GM12878 (cell line): ENCODE results near the gene RAI14. TPM values are rescaled to one million over a fixed set of nuclear protein-coding genes. Genes with fewer than 3 reads are reported as not detected.

Experiments
- ATAC-seq: fragments of 200-7000 bp; cut with Tn5 transposase; 3 replicates; pipeline ENCODE4 v1.9.1; 2020; ENCODE audit warnings: mild to moderate bottlenecking, moderate library complexity
- BruUV-seq: library from RNA; stranded (reverse); fragments of 400-500 nt; replicated peaks from 2 replicates; lab custom pipeline; 2021; lab: Mats Ljungman, UMichigan
- CTCF ChIA-PET: fragments of 300-600 bp; sonication (Branson Sonifier 250); formaldehyde crosslinking; extraction: SDS; loops from one replicate; lab custom pipeline; 2021; ENCODE audit warnings: inconsistent platforms; lab: Yijun Ruan, JAX
- POLR2A ChIA-PET: fragments of 350-600 bp; formaldehyde crosslinking; extraction: SDS; loops from one replicate; lab custom pipeline; 2021; ENCODE audit warnings: inconsistent platforms; lab: Charles Lee
- RAD21 ChIA-PET: fragments of 300-600 bp; sonication (Branson Sonifier 250); formaldehyde crosslinking; loops from one replicate; lab custom pipeline; 2023; ENCODE audit warnings: antibody characterized with exemption; ENCODE audit not compliant: unreplicated experiment; lab: Charles Lee
- SMC1A ChIA-PET: fragments of 300-600 bp; sonication (Branson Sonifier 250); formaldehyde crosslinking; loops from one replicate; lab custom pipeline; 2023; ENCODE audit not compliant: unreplicated experiment, uncharacterized antibody; lab: Charles Lee
- DNase-seq: peaks from one replicate; pipeline ENCODE4 v3.0.0-alpha.2; 2011; ENCODE audit warnings: low read depth, low spot score
- FAIRE-seq: peaks from 3 replicates; lab custom pipeline; 2011; peaks lifted over from hg19 to GRCh38; lab: Jason Lieb, UNC
- H2AFZ ChIP-seq: 2 replicates; pipeline ENCODE4 v1.6.0; 2011; ENCODE audit warnings: low read depth, low read length, control low read depth; ENCODE audit not compliant: control insufficient read depth
- H3K27ac ChIP-seq: 2 replicates; pipeline ENCODE4 v1.5.1; 2011; ENCODE audit warnings: control low read depth; ENCODE audit not compliant: control insufficient read depth, insufficient read depth
- H3K27me3 ChIP-seq, 2 experiments: replicated peaks in 1 of 2; 2 replicates each; pipeline versions ENCODE4 v1.6.0 to v1.6.1; 2011; ENCODE audit warnings: low read length in 1 of 2; ENCODE audit not compliant: control insufficient read depth in 2 of 2, insufficient read depth in 2 of 2
- H3K36me3 ChIP-seq, 2 experiments: 2 replicates each; pipeline ENCODE4 v1.5.1; 2011; ENCODE audit warnings: low read length in 1 of 2; ENCODE audit not compliant: control insufficient read depth in 2 of 2, insufficient read depth in 2 of 2
- H3K4me1 ChIP-seq: 2 replicates; pipeline ENCODE4 v1.6.1; 2011; ENCODE audit warnings: mild to moderate bottlenecking, low read length, moderate library complexity, mixed read lengths; ENCODE audit not compliant: control insufficient read depth, insufficient read depth
- H3K4me2 ChIP-seq: 2 replicates; pipeline ENCODE4 v1.6.0; 2011; ENCODE audit warnings: control low read depth; ENCODE audit not compliant: control insufficient read depth, insufficient read depth
- H3K4me3 ChIP-seq: fragments of 200-600 bp; sonication (generic); 2 replicates; pipeline ENCODE4 v1.5.1; 2016
- H3K79me2 ChIP-seq: 2 replicates; pipeline ENCODE4 v1.6.0; 2011; ENCODE audit warnings: low read length; ENCODE audit not compliant: control insufficient read depth, insufficient read depth
- H3K9ac ChIP-seq: 2 replicates; pipeline ENCODE4 v1.8.0; 2011; ENCODE audit warnings: low read length, control low read depth, mixed read lengths; ENCODE audit not compliant: control insufficient read depth, insufficient read depth
- H3K9me3 ChIP-seq: replicated peaks from 3 replicates; pipeline ENCODE4 v1.5.1; 2011; ENCODE audit warnings: mild to moderate bottlenecking, low read length; ENCODE audit not compliant: control insufficient read depth, insufficient read depth
- H4K20me1 ChIP-seq: 2 replicates; pipeline ENCODE4 v1.6.0; 2011; ENCODE audit not compliant: control insufficient read depth, insufficient read depth
- ASH2L ChIP-seq: fragments of 300-600, 200-600 bp; sonication (generic); IDR thresholded peaks from 2 replicates; pipeline ENCODE4 v1.6.1; 2017; ENCODE audit warnings: low read depth, mild to moderate bottlenecking, borderline replicate concordance
- BACH1 ChIP-seq: fragments of 450-650 bp; IDR thresholded peaks from 2 replicates; pipeline ENCODE4 v1.6.1; 2017; ENCODE audit warnings: mild to moderate bottlenecking, borderline replicate concordance
- CEBPZ ChIP-seq: fragments of 150-350 bp; IDR thresholded peaks from 2 replicates; pipeline ENCODE4 v1.6.1; 2016; ENCODE audit warnings: low read depth, low read length
- DPF2 ChIP-seq: fragments of 450-650 bp; IDR thresholded peaks from 2 replicates; pipeline ENCODE4 v1.6.1; 2017; ENCODE audit warnings: mild to moderate bottlenecking
- ELK1 ChIP-seq: IDR thresholded peaks from 2 replicates; pipeline ENCODE4 v1.6.1; 2012; ENCODE audit warnings: low read depth, low read length, improper control_type of control experiment
- GABPA ChIP-seq: IDR thresholded peaks from 2 replicates; pipeline ENCODE4 v1.6.1; 2014; ENCODE audit warnings: antibody characterized with exemption, low read depth, mild to moderate bottlenecking, inconsistent platforms
- HCFC1 ChIP-seq: fragments of 150-350 bp; IDR thresholded peaks from 2 replicates; pipeline ENCODE4 v1.6.1; 2014; ENCODE audit warnings: low read length
- HDGF ChIP-seq: fragments of 450-650 bp; IDR thresholded peaks from 2 replicates; pipeline ENCODE4 v1.6.1; 2016; ENCODE audit warnings: antibody characterized with exemption
- IKZF1 ChIP-seq: fragments of 450-650 bp; conservative IDR thresholded peaks from 2 replicates; pipeline ENCODE4 v1.6.1; 2017; ENCODE audit warnings: antibody characterized with exemption, mild to moderate bottlenecking
- KAT2A ChIP-seq: conservative IDR thresholded peaks from 2 replicates; pipeline ENCODE4 v1.6.1; 2011; ENCODE audit warnings: low read depth, low read length; ENCODE audit not compliant: control insufficient read depth
- MLLT1 ChIP-seq: fragments of 450-650 bp; IDR thresholded peaks from 2 replicates; pipeline ENCODE4 v1.6.1; 2016; ENCODE audit warnings: mild to moderate bottlenecking
- MYB ChIP-seq: fragments of 150-350 bp; IDR thresholded peaks from 2 replicates; pipeline ENCODE4 v1.6.1; 2014; ENCODE audit warnings: mild to moderate bottlenecking, low read depth, low read length, borderline replicate concordance
- NBN ChIP-seq: fragments of 450-650 bp; IDR thresholded peaks from 2 replicates; pipeline ENCODE4 v1.6.1; 2016
- NKRF ChIP-seq: fragments of 450-650 bp; conservative IDR thresholded peaks from 2 replicates; pipeline ENCODE4 v1.6.1; 2017; ENCODE audit warnings: mild to moderate bottlenecking, moderate library complexity
- TAF1 ChIP-seq: IDR thresholded peaks from 2 replicates; pipeline ENCODE4 v1.6.1; 2011; ENCODE audit warnings: mild to moderate bottlenecking, low read depth, low read length, borderline replicate concordance
- WGBS: methylation state at CpG from one replicate; pipeline ENCODE4 v1.1.6; 2016; ENCODE audit warnings: low lambda C conversion rate; ENCODE audit not compliant: insufficient replicate concordance, insufficient coverage; ENCODE audit errors: missing lambda C conversion rate; 5-methylcytosine and 5-hydroxymethylcytosine counted together
- in situ Hi-C: fragments of 300-500 bp; cut with MboI; formaldehyde crosslinking; loops from 9 replicates; pipeline ENCODE4 v1.14.3; 2018; ENCODE audit warnings: mixed read lengths
- intact Hi-C: fragments of 100-400 bp; cut with micrococcal nuclease; formaldehyde crosslinking; loops from one replicate; pipeline ENCODE4 v1.14.2; 2022; ENCODE audit not compliant: unreplicated experiment
- polyA plus RNA-seq, 11 experiments: library from polyadenylated mRNA; depleted of rRNA in 4 of 11; unstranded in 6 of 11; stranded (reverse) in 5 of 11; fragments of >200 nt; fragmentation: Nextera tagmentation in 4 of 11; fragmentation: Illumina TruSeq in 1 of 11; extraction: Ambion mirVana in 4 of 11; extraction: Trizol in 1 of 11; gene quantifications; 1 replicate in 1 of 11; 2 replicates in 10 of 11; pipeline versions ENCODE4 v1.2.1 to v1.2.3, GENCODE V29; 2011 to 2016; ENCODE audit warnings: inconsistent platforms in 2 of 11, missing spikeins in 2 of 11, low read depth in 1 of 11
- total RNA-seq, 4 experiments: library from RNA; depleted of rRNA in 3 of 4; stranded (reverse); fragments of >200 nt in 3 of 4; fragmentation: Illumina TruSeq in 1 of 4; extraction: Trizol in 1 of 4; gene quantifications; 2 replicates each; pipeline versions ENCODE4 v1.2.1 to v1.2.3, GENCODE V29; 2013 to 2021

RAI14 gene
- total and polyA plus RNA-seq, 10 of the 15 experiments (the other 5 are each of a cell fraction or from before 2014, with no cell fraction given): 0.18 to 4.6 (median 1.9) TPM

GRCh38 chr5:34651791-34652190 is 4.3 kb upstream of the RAI14 start (continued):
- TF ChIP-seq CEBPZ (no peak), HDGF (no peak), ELK1 (no peak), ASH2L (no peak), GABPA (no peak)

GRCh38 chr5:34652466-34652865 is 3.7 kb upstream of the RAI14 start:
- ChIA-PET POLR2A (no interaction called here), RAD21 (no interaction called here), SMC1A (no interaction called here), CTCF (no interaction called here)
- DNase-seq (no peak), ATAC-seq (no peak), FAIRE-seq (no peak)
- Histone ChIP-seq H3K4me2 (no peak overlapping the region), H2AFZ (no peak overlapping the region), H3K4me3 (no peak overlapping the region), H4K20me1 (no peaks in the 10 kb centered on the region), H3K36me3 (no peaks in the 10 kb centered on the region), H3K4me1 (no peaks in the 10 kb centered on the region), H3K9me3 (no peaks in the 10 kb centered on the region), H3K27ac (no peak overlapping the region), H3K9ac (no peak overlapping the region), H3K27me3 (peaks cover 8 to 11% of the 10 kb centered on the region in 2 experiments), H3K79me2 (no peaks in the 10 kb centered on the region)
- BruUV-seq: no TSS peak
- intact Hi-C loops (no loop called here), in situ Hi-C loops (no loop called here)
- TF ChIP-seq TAF1 (no peak), MYB (no peak), DPF2 (no peak), IKZF1 (no peak), MLLT1 (no peak), NKRF (no peak), HCFC1 (no peak), KAT2A (no peak), NBN (no peak), BACH1 (no peak), ASH2L (no peak)
- 36% methylated on average over 5 of the region's 5 CpGs for WGBS
